Activated CD4-positive, alpha-beta T cell treated with anti-CD3 and anti-CD28 coated beads for 36 hours (primary cell): Measurements from ENCODE around the gene SPATA13. TPM values are rescaled to one million over a fixed set of nuclear protein-coding genes. Genes with fewer than 3 reads are reported as not detected.
"Not testable (repeated sequence)": the region's sequence is repeated elsewhere in the genome, so short reads cannot be mapped to it uniquely, and the experiment has no call there.

ENCODE experiments used
- ATAC-seq: fragments of 200-7000 bp; cut with Tn5 transposase; one replicate; pipeline ENCODE4 v1.10.0; 2021; ENCODE audit warnings: mild to moderate bottlenecking, moderate library complexity
- CTCF ChIA-PET: fragments of 350-600 bp; sonication (Branson Sonifier 250); formaldehyde crosslinking; loops from one replicate; lab custom pipeline; 2021; ENCODE audit warnings: antibody characterized with exemption; lab: Charles Lee
- POLR2A ChIA-PET: fragments of 350-600 bp; sonication (Branson Sonifier 250); formaldehyde crosslinking; loops from one replicate; lab custom pipeline; 2021; ENCODE audit warnings: antibody characterized with exemption, inconsistent platforms; lab: Charles Lee
- DNase-seq: peaks from one replicate; pipeline ENCODE4 v3.0.0-alpha.2; 2020
- H3K27ac Mint-ChIP-seq: one replicate; pipeline ENCODE4 v1.8.0; 2021; ENCODE audit warnings: mixed read lengths
- H3K27me3 Mint-ChIP-seq: one replicate; pipeline ENCODE4 v1.8.0; 2021; ENCODE audit warnings: mixed read lengths
- H3K36me3 Mint-ChIP-seq: one replicate; pipeline ENCODE4 v1.8.0; 2021; ENCODE audit warnings: low read depth, mixed read lengths
- H3K4me1 Mint-ChIP-seq: one replicate; pipeline ENCODE4 v1.8.0; 2021; ENCODE audit warnings: mixed read lengths
- H3K4me3 Mint-ChIP-seq: one replicate; pipeline ENCODE4 v1.8.0; 2021; ENCODE audit warnings: mild to moderate bottlenecking, moderate library complexity, mixed read lengths
- H3K9me3 Mint-ChIP-seq: one replicate; pipeline ENCODE4 v1.8.0; 2021; ENCODE audit warnings: low read depth, mixed read lengths
- intact Hi-C, 2 experiments: fragments of 100-400 bp; cut with DNase I in 1 of 2; cut with micrococcal nuclease in 1 of 2; formaldehyde crosslinking; loops; one replicate each; pipeline versions ENCODE4 v1.14.2 to v1.15.1; 2022 to 2024; cut with DNase I, micrococcal nuclease
- total RNA-seq, 2 experiments: library from RNA; stranded (reverse); gene quantifications; one replicate each; pipeline ENCODE4 v1.2.3, GENCODE V29; 2021

Gene SPATA13
- total RNA-seq, 2 experiments from 2014 or later, result 47.6 to 51.5 TPM

GRCh38 chr13:24199016-24199415 lies 38.5 kb downstream of the SPATA13 start:
- H3K9me3 Mint-ChIP-seq, result no peaks in the 10 kb centered on the region
- H3K27ac Mint-ChIP-seq, result no peak overlapping the region
- H3K36me3 Mint-ChIP-seq, result no peaks in the 10 kb centered on the region
- intact Hi-C loops, result no loop called here
- DNase-seq (no peak), ATAC-seq (no peak)
- H3K4me3 Mint-ChIP-seq, result no peak overlapping the region
- no peaks in the 10 kb centered on the region for H3K27me3 Mint-ChIP-seq
- ChIA-PET POLR2A (no interaction called here), CTCF (interaction anchor here (0.7 to 1.5 kb wide), 4 partner anchors 10 to 178 kb away, joined by 3 read pairs; partner anchors contain the start of gene SPATA13)
- peaks cover 7% of the 10 kb centered on the region for H3K4me1 Mint-ChIP-seq

- intact Hi-C loops, result no loop called here
- Mint-ChIP-seq H3K9me3 (no peaks in the 10 kb centered on the region), H3K27ac (no peak overlapping the region), H3K36me3 (no peaks in the 10 kb centered on the region), H3K4me3 (no peak overlapping the region), H3K27me3 (no peaks in the 10 kb centered on the region), H3K4me1 (peaks cover 16% of the 10 kb centered on the region)
- no peak for ATAC-seq
- POLR2A ChIA-PET, result interaction anchor here (0.6 kb wide), 1 partner anchor 26 kb away, joined by 3 read pairs; no protein-coding TSS in a partner anchor
- DNase-seq, result no peak
- CTCF ChIA-PET, result interaction anchor here (0.6 to 0.8 kb wide), 5 partner anchors 27 to 312 kb away, joined by 3 to 4 read pairs (median 3); no protein-coding TSS in a partner anchor
Measured at GRCh38 chr13:24202215-24202614, 41.7 kb downstream of the SPATA13 start.

- ChIA-PET CTCF (interaction anchor here (0.7 to 1.6 kb wide), 5 partner anchors 24 to 314 kb away, joined by 3 to 4 read pairs (median 3); no protein-coding TSS in a partner anchor), POLR2A (no interaction called here)
- no peak for ATAC-seq
- Mint-ChIP-seq H3K36me3 (no peaks in the 10 kb centered on the region), H3K27me3 (no peaks in the 10 kb centered on the region), H3K27ac (no peak overlapping the region), H3K4me3 (no peak overlapping the region), H3K9me3 (no peaks in the 10 kb centered on the region), H3K4me1 (peaks cover 16% of the 10 kb centered on the region)
- intact Hi-C loops, result no loop called here
- no peak for DNase-seq
Measured at GRCh38 chr13:24203273-24203672, 42.8 kb downstream of the SPATA13 start.

GRCh38 chr13:24203811-24204210 lies 43.3 kb downstream of the SPATA13 start:
- ChIA-PET POLR2A (no interaction called here), CTCF (interaction anchor here (0.7 to 1.6 kb wide), 5 partner anchors 15 to 143 kb away, joined by 3 to 4 read pairs (median 3); no protein-coding TSS in a partner anchor)
- Mint-ChIP-seq H3K4me3 (no peak overlapping the region), H3K36me3 (no peaks in the 10 kb centered on the region), H3K27ac (peak overlapping the region; percentile 1), H3K27me3 (no peaks in the 10 kb centered on the region), H3K4me1 (peaks cover 20% of the 10 kb centered on the region), H3K9me3 (no peaks in the 10 kb centered on the region)
- peak; percentile 44 for ATAC-seq
- intact Hi-C loops, result no loop called here
- DNase-seq, result no peak

- DNase-seq, H3K27me3 Mint-ChIP-seq, H3K4me3 Mint-ChIP-seq, H3K9me3 Mint-ChIP-seq, H3K36me3 Mint-ChIP-seq, POLR2A ChIA-PET, ATAC-seq, intact Hi-C loops, H3K27ac Mint-ChIP-seq: not testable (repeated sequence)
- peaks cover 20% of the 10 kb centered on the region for H3K4me1 Mint-ChIP-seq
- CTCF ChIA-PET, result interaction anchor here (1.2 to 1.6 kb wide), 3 partner anchors 15 to 186 kb away, joined by 3 to 4 read pairs (median 4); no protein-coding TSS in a partner anchor
Measured at GRCh38 chr13:24205076-24205475, 44.6 kb downstream of the SPATA13 start.

- ChIA-PET CTCF (interaction anchor here (0.8 to 1.1 kb wide), 3 partner anchors 8 to 219 kb away, joined by 3 to 5 read pairs (median 4); no protein-coding TSS in a partner anchor), POLR2A (no interaction called here)
- Mint-ChIP-seq H3K27me3 (no peaks in the 10 kb centered on the region), H3K36me3 (no peaks in the 10 kb centered on the region), H3K4me1 (peaks cover 20% of the 10 kb centered on the region), H3K9me3 (no peaks in the 10 kb centered on the region), H3K4me3 (no peak overlapping the region), H3K27ac (no peak overlapping the region)
- intact Hi-C loops, result no loop called here
- ATAC-seq (no peak), DNase-seq (no peak)
Measured at GRCh38 chr13:24207841-24208667, 47.5 kb downstream of the SPATA13 start.

- H3K36me3 Mint-ChIP-seq, result no peaks in the 10 kb centered on the region
- ChIA-PET CTCF (interaction anchor here (0.8 kb wide), 2 partner anchors 9 to 220 kb away, joined by 3 to 5 read pairs; no protein-coding TSS in a partner anchor), POLR2A (no interaction called here)
- H3K4me1 Mint-ChIP-seq, result peaks cover 12% of the 10 kb centered on the region
- no peak overlapping the region for H3K27ac Mint-ChIP-seq
- no peak for ATAC-seq
- H3K27me3 Mint-ChIP-seq, result no peaks in the 10 kb centered on the region
- intact Hi-C loops, result no loop called here
- H3K4me3 Mint-ChIP-seq, result no peak overlapping the region
- no peaks in the 10 kb centered on the region for H3K9me3 Mint-ChIP-seq
- no peak for DNase-seq
Measured at GRCh38 chr13:24209138-24209537, 48.6 kb downstream of the SPATA13 start.

GRCh38 chr13:24212254-24212653 lies 51.7 kb downstream of the SPATA13 start:
- Mint-ChIP-seq H3K27me3 (no peaks in the 10 kb centered on the region), H3K27ac (no peak overlapping the region), H3K4me1 (peaks cover 9% of the 10 kb centered on the region), H3K9me3 (no peaks in the 10 kb centered on the region), H3K4me3 (no peak overlapping the region), H3K36me3 (no peaks in the 10 kb centered on the region)
- intact Hi-C loops, result no loop called here
- ATAC-seq (no peak), DNase-seq (no peak)
- POLR2A ChIA-PET, result no interaction called here
- CTCF ChIA-PET, result interaction anchor here (1.1 kb wide), 1 partner anchor 16 kb away, joined by 3 read pairs; no protein-coding TSS in a partner anchor

- ATAC-seq (no peak), DNase-seq (no peak)
- POLR2A ChIA-PET, result no interaction called here
- H3K4me3 Mint-ChIP-seq, result no peak overlapping the region
- intact Hi-C loops, result no loop called here
- no peaks in the 10 kb centered on the region for H3K27me3 Mint-ChIP-seq
- no peaks in the 10 kb centered on the region for H3K9me3 Mint-ChIP-seq
- H3K27ac Mint-ChIP-seq, result no peak overlapping the region
- no peaks in the 10 kb centered on the region for H3K36me3 Mint-ChIP-seq
- CTCF ChIA-PET, result interaction anchor here (1.1 kb wide), 1 partner anchor 16 kb away, joined by 3 read pairs; no protein-coding TSS in a partner anchor
- peaks cover 12% of the 10 kb centered on the region for H3K4me1 Mint-ChIP-seq
Measured at GRCh38 chr13:24212674-24213073, 52.2 kb downstream of the SPATA13 start.

- H3K4me1 Mint-ChIP-seq, result peaks cover 7% of the 10 kb centered on the region
- no peaks in the 10 kb centered on the region for H3K36me3 Mint-ChIP-seq
- H3K4me3 Mint-ChIP-seq, result no peak overlapping the region
- no peak overlapping the region for H3K27ac Mint-ChIP-seq
- POLR2A ChIA-PET, result no interaction called here
- H3K27me3 Mint-ChIP-seq, result no peaks in the 10 kb centered on the region
- CTCF ChIA-PET, result interaction anchor here (1.0 to 1.5 kb wide), 2 partner anchors 15 to 17 kb away, joined by 3 read pairs; no protein-coding TSS in a partner anchor
- no peak for ATAC-seq
- intact Hi-C loops, result no loop called here
- no peaks in the 10 kb centered on the region for H3K9me3 Mint-ChIP-seq
- DNase-seq, result no peak
Measured at GRCh38 chr13:24213932-24214331, 53.4 kb downstream of the SPATA13 start.

GRCh38 chr13:24214528-24214927 lies 54.0 kb downstream of the SPATA13 start:
- peaks cover 7% of the 10 kb centered on the region for H3K4me1 Mint-ChIP-seq
- no peak overlapping the region for H3K4me3 Mint-ChIP-seq
- DNase-seq, result no peak
- no peaks in the 10 kb centered on the region for H3K9me3 Mint-ChIP-seq
- intact Hi-C loops, result no loop called here
- CTCF ChIA-PET, result interaction anchor here (1.5 to 2.2 kb wide), 2 partner anchors 15 to 193 kb away, joined by 3 to 5 read pairs; no protein-coding TSS in a partner anchor
- no peak for ATAC-seq
- H3K27ac Mint-ChIP-seq, result no peak overlapping the region
- POLR2A ChIA-PET, result interaction anchor here (0.6 kb wide), 1 partner anchor 592 kb away, joined by 3 read pairs; no protein-coding TSS in a partner anchor
- no peaks in the 10 kb centered on the region for H3K36me3 Mint-ChIP-seq
- H3K27me3 Mint-ChIP-seq, result no peaks in the 10 kb centered on the region
